Esophagus muscularis mucosa (tissue), 4 donors: ENCODE results near the gene RELT.

Experiments
- EP300 ChIP-seq: sonication (generic); formaldehyde crosslinking; IDR thresholded peaks from one replicate; pipeline ENCODE4 v1.6.1; 2017; ENCODE audit warnings: antibody characterized with exemption
- POLR2A ChIP-seq: fragments of 450-650 bp; IDR thresholded peaks from one replicate; pipeline ENCODE4 v1.6.1; 2017; ENCODE audit warnings: antibody characterized with exemption, moderate library complexity, mild to moderate bottlenecking, low read depth
- POLR2AphosphoS5 ChIP-seq, 2 donors: sonication (generic); formaldehyde crosslinking; IDR thresholded peaks; one replicate each; pipeline ENCODE4 v1.6.1; 2017; ENCODE audit warnings: antibody characterized with exemption in 2 of 2
- TF ChIP-seq, protein P1 (sequence below), 3 experiments: fragments of 200-600 bp in 2 of 3; fragments of 450-650 bp in 1 of 3; sonication (generic) in 2 of 3; IDR thresholded peaks; one replicate each; pipeline ENCODE4 v1.5.1; 2017 to 2019; ENCODE audit warnings: antibody characterized with exemption in 3 of 3, mild to moderate bottlenecking in 2 of 3, moderate library complexity in 1 of 3

DNA sequence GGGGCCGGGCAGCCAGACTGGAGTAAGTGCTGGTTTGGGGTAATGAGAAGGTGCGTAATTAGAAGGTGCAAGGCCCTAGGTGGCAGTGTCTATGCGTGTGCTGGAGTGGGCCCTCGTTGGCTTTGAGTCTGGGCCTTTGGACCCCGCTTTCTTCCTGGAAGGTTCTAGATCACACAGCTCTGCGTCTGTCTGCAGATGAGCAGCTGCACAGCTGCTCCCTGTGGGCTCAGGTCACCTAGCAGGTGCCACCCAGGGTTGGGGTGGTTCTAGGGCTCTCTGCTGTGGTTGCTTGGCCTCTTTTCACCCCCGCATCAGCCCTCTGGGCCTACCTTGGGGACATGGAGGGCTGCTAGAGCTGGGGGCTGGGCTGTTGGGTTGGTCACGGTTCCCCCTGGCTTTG lies 10.3 kb downstream of the RELT start:
- TF ChIP-seq POLR2A: no peak
- TF ChIP-seq, protein P1, sequence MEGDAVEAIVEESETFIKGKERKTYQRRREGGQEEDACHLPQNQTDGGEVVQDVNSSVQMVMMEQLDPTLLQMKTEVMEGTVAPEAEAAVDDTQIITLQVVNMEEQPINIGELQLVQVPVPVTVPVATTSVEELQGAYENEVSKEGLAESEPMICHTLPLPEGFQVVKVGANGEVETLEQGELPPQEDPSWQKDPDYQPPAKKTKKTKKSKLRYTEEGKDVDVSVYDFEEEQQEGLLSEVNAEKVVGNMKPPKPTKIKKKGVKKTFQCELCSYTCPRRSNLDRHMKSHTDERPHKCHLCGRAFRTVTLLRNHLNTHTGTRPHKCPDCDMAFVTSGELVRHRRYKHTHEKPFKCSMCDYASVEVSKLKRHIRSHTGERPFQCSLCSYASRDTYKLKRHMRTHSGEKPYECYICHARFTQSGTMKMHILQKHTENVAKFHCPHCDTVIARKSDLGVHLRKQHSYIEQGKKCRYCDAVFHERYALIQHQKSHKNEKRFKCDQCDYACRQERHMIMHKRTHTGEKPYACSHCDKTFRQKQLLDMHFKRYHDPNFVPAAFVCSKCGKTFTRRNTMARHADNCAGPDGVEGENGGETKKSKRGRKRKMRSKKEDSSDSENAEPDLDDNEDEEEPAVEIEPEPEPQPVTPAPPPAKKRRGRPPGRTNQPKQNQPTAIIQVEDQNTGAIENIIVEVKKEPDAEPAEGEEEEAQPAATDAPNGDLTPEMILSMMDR (IDR thresholded peaks at IDR 0.05): no peak
- no peak for TF ChIP-seq EP300
- no peak for TF ChIP-seq POLR2AphosphoS5 (IDR thresholded peaks at IDR 0.05)
